ENCODE data around the gene ZBTB34.
"Not testable (repeated sequence)": the region's sequence is repeated elsewhere in the genome, so short reads cannot be mapped to it uniquely, and the experiment has no call there.

Gene ZBTB34

GRCh38 chr9:126822278-126822677 is 38.2 kb upstream of the ZBTB34 start:
- DNase-seq (ENCODE audit: low read depth, low spot score) = no peak
- ChIA-PET POLR2A (no interaction called here), CTCF (no interaction called here)
- H3K4me3 ChIP-seq (ENCODE audit: low read depth, low read length) = no peak overlapping the region
- no peak for TF ChIP-seq CTCF (IDR thresholded peaks at IDR 0.05; ENCODE audit: insufficient read depth, low read length, missing control alignments)

GRCh38 chr9:126822873-126823272 is 37.6 kb upstream of the ZBTB34 start:
- DNase-seq (ENCODE audit: low read depth, low spot score) = no peak
- CTCF ChIA-PET = no interaction called here
- POLR2A ChIA-PET = no interaction called here
- no peak for TF ChIP-seq CTCF (IDR thresholded peaks at IDR 0.05; ENCODE audit: insufficient read depth, low read length, missing control alignments)
- H3K4me3 ChIP-seq (ENCODE audit: low read depth, low read length) = no peak overlapping the region

GRCh38 chr9:126824052-126824451 is 36.4 kb upstream of the ZBTB34 start:
- DNase-seq (ENCODE audit: low read depth, low spot score); CTCF ChIA-PET: not testable (repeated sequence)

GRCh38 chr9:126827227-126827626 is 33.2 kb upstream of the ZBTB34 start:
- CTCF ChIA-PET = no interaction called here
- no peak for TF ChIP-seq CTCF (IDR thresholded peaks at IDR 0.05; ENCODE audit: insufficient read depth, low read length, missing control alignments)
- H3K4me3 ChIP-seq (ENCODE audit: low read depth, low read length) = no peak overlapping the region

More at GRCh38 chr9:126824052-126824451, 36.4 kb upstream of the ZBTB34 start:
- POLR2A ChIA-PET; H3K4me3 ChIP-seq (ENCODE audit: low read depth, low read length): not testable (repeated sequence)

GRCh38 chr9:126829035-126829434 is 31.4 kb upstream of the ZBTB34 start:
- DNase-seq (ENCODE audit: low read depth, low spot score) = no peak
- no peak for TF ChIP-seq CTCF (IDR thresholded peaks at IDR 0.05; ENCODE audit: insufficient read depth, low read length, missing control alignments)
- ChIA-PET POLR2A (interaction anchor here (0.7 to 1.3 kb wide), 2 partner anchors 23 to 24 kb away, joined by 3 read pairs; partner anchors contain the start of gene ZBTB43), CTCF (interaction anchor here (0.7 to 1.0 kb wide), 2 partner anchors 15 to 1271 kb away, joined by 3 to 5 read pairs; no protein-coding TSS in a partner anchor)
- H3K4me3 ChIP-seq (ENCODE audit: low read depth, low read length) = no peak overlapping the region

More at GRCh38 chr9:126827227-126827626, 33.2 kb upstream of the ZBTB34 start:
- POLR2A ChIA-PET = no interaction called here
- no peak for DNase-seq (ENCODE audit: low read depth, low spot score)

GRCh38 chr9:126830827-126831226 is 29.6 kb upstream of the ZBTB34 start:
- no peak overlapping the region for H3K4me3 ChIP-seq (ENCODE audit: low read depth, low read length)
- no peak for TF ChIP-seq CTCF (IDR thresholded peaks at IDR 0.05; ENCODE audit: insufficient read depth, low read length, missing control alignments)
- ChIA-PET POLR2A (no interaction called here), CTCF (no interaction called here)
- DNase-seq (ENCODE audit: low read depth, low spot score) = no peak

- POLR2A ChIA-PET = interaction anchor here (0.9 kb wide), 1 partner anchor 27 kb away, joined by 3 read pairs; no protein-coding TSS in a partner anchor
- CTCF ChIA-PET = interaction anchor here (1.1 to 1.3 kb wide), 2 partner anchors 26 to 28 kb away, joined by 3 to 4 read pairs; partner anchors contain the start of gene ZBTB34
- H3K4me3 ChIP-seq (ENCODE audit: low read depth, low read length) = no peak overlapping the region
- TF ChIP-seq CTCF (IDR thresholded peaks at IDR 0.05; ENCODE audit: insufficient read depth, low read length, missing control alignments) = no peak
- no peak for DNase-seq (ENCODE audit: low read depth, low spot score)
Observed at GRCh38 chr9:126832440-126832839, 28.0 kb upstream of the ZBTB34 start.

Measured in AG04449 (cell line).